Esophagus mucosa (tissue), 1 donor: ENCODE results near the gene OR5B12. TPM values are rescaled to one million over a fixed set of nuclear protein-coding genes. Genes with fewer than 3 reads are reported as not detected.

Source experiments
- total RNA-seq: library from RNA; stranded (reverse); gene quantifications from one replicate; pipeline ENCODE4 v1.2.4, GENCODE V29; 2023
- donor health status: DM: yes; HTN: yes; CAD: no.

The OR5B12 gene
- total RNA-seq, 1 donor from 2014 or later: not detected

Other genes starting within 250 kb of the OR5B12 start
- gene OR1S2, start 238.1 kb downstream of the OR5B12 start, total RNA-seq: not detected
- not detected for gene OR1S1, start 229.5 kb downstream of the OR5B12 start, total RNA-seq
- gene OR10Q1, start 213.3 kb downstream of the OR5B12 start, total RNA-seq: not detected
- not detected for gene OR10W1, start 174.0 kb downstream of the OR5B12 start, total RNA-seq
- not detected for gene OR5B17, start 83.2 kb downstream of the OR5B12 start, total RNA-seq
- gene OR5B3, start 35.4 kb downstream of the OR5B12 start, total RNA-seq: not detected
- not detected for gene OR5B2, start 14.1 kb downstream of the OR5B12 start, total RNA-seq
- gene OR5B21, start 65.9 kb upstream of the OR5B12 start, total RNA-seq: not detected
- gene LPXN, start 133.6 kb upstream of the OR5B12 start, total RNA-seq: 1.7 TPM
- gene ZFP91, start 136.8 kb upstream of the OR5B12 start, total RNA-seq: 33.8 TPM
- 0.76 TPM for gene CNTF, start 180.4 kb upstream of the OR5B12 start, total RNA-seq